ENCODE measurements around the gene XNDC1N.

DNA sequence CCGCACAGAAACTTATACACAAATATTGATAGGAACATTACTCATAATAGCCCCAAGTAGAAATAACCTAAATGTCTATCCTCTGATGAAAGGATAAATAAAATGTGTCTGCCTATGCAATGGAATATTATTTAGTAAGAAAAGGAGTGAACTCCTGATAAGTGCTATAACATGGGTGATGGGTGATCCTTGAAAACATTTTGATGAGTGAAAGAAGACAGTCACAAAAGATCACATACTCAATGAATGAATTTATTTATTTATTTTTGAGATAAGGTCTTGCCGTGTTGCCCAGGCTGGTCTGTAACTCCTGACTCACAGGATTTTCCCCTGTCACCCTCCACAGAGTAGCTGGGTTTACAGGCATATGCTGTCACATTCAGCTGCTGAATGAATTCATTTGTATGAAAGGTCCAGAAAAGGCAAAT is 17.8 kb upstream of the XNDC1N start:
- TF ChIP-seq POLR2A (IDR thresholded peaks at IDR 0.05) = no peak
- TF ChIP-seq CTCF (IDR thresholded peaks at IDR 0.05) = no peak
